Loucy (cell line): Measurements from ENCODE around the gene PCDHGA6.
"Not testable (repeated sequence)": the region's sequence is repeated elsewhere in the genome, so short reads cannot be mapped to it uniquely, and the experiment has no call there.

ENCODE experiments used
- H2AFZ ChIP-seq: fragments of 200-600 bp; sonication (generic); 2 replicates; pipeline ENCODE4 v1.6.0; 2016; ENCODE audit warnings: antibody characterized with exemption, mild to moderate bottlenecking, low read length, moderate library complexity
- H3F3A ChIP-seq: fragments of 200-600 bp; 2 replicates; pipeline ENCODE4 v1.6.0; 2016; ENCODE audit warnings: antibody characterized with exemption, low read depth, mild to moderate bottlenecking
- H3K27me3 ChIP-seq: fragments of 200-600 bp; sonication (generic); 2 replicates; pipeline ENCODE4 v1.6.1; 2014; ENCODE audit warnings: low read length, mild to moderate bottlenecking; ENCODE audit not compliant: insufficient read depth, poor library complexity, severe bottlenecking
- H3K36me3 ChIP-seq: fragments of 200-600 bp; sonication (generic); 2 replicates; pipeline ENCODE4 v1.6.1; 2016; ENCODE audit warnings: low read length; ENCODE audit not compliant: insufficient read depth
- H3K4me1 ChIP-seq: fragments of 200-600 bp; sonication (generic); 2 replicates; pipeline ENCODE4 v1.5.1; 2014; ENCODE audit warnings: low read length, mild to moderate bottlenecking; ENCODE audit not compliant: insufficient read depth, poor library complexity, severe bottlenecking
- H3K4me2 ChIP-seq: fragments of 200-600 bp; sonication (generic); 2 replicates; pipeline ENCODE4 v1.6.0; 2014; ENCODE audit warnings: antibody characterized with exemption, low read length, low read depth, mild to moderate bottlenecking; ENCODE audit not compliant: poor library complexity, severe bottlenecking
- H3K4me3 ChIP-seq: fragments of 200-600 bp; sonication (generic); 2 replicates; pipeline ENCODE4 v1.5.1; 2014; ENCODE audit warnings: low read length, mild to moderate bottlenecking, mixed read lengths; ENCODE audit not compliant: poor library complexity, severe bottlenecking
- H3K79me2 ChIP-seq: fragments of 200-600 bp; sonication (generic); 2 replicates; pipeline ENCODE4 v1.6.1; 2014; ENCODE audit warnings: low read length; ENCODE audit not compliant: insufficient read depth
- H3K9ac ChIP-seq: fragments of 200-600 bp; sonication (generic); 2 replicates; pipeline ENCODE4 v1.6.0; 2014; ENCODE audit warnings: mild to moderate bottlenecking, low read depth, low read length, moderate library complexity; ENCODE audit not compliant: poor library complexity, severe bottlenecking
- H3K9me2 ChIP-seq: fragments of 200-600 bp; sonication (generic); replicated peaks from 2 replicates; pipeline ENCODE4 v1.6.1; 2016; ENCODE audit warnings: low read depth, low read length, mixed read lengths
- H3K9me3 ChIP-seq: fragments of 200-600 bp; sonication (generic); 2 replicates; pipeline ENCODE4 v1.6.1; 2014; ENCODE audit warnings: mild to moderate bottlenecking, antibody characterized with exemption, low read length, low read depth; ENCODE audit not compliant: insufficient read depth
- H4K20me1 ChIP-seq: fragments of 200-600 bp; sonication (generic); 2 replicates; pipeline ENCODE4 v1.6.0; 2014; ENCODE audit warnings: antibody characterized with exemption, low read length, mild to moderate bottlenecking; ENCODE audit not compliant: insufficient read depth, poor library complexity, severe bottlenecking
- CTCF ChIP-seq: fragments of 200-600 bp; sonication (generic); conservative IDR thresholded peaks from 2 replicates; pipeline ENCODE4 v1.5.1; 2014; ENCODE audit warnings: mild to moderate bottlenecking, antibody characterized with exemption, low read length
- EZH2phosphoT487 ChIP-seq: fragments of 200-600 bp; IDR thresholded peaks from 2 replicates; pipeline ENCODE4 v1.6.1; 2018; ENCODE audit warnings: antibody characterized with exemption, mild to moderate bottlenecking, moderate library complexity, borderline replicate concordance

PCDHGA6 gene

GRCh38 chr5:141393267-141393666, 19.6 kb downstream of the PCDHGA6 start:
- TF ChIP-seq EZH2phosphoT487 (no peak), CTCF (no peak)
- Histone ChIP-seq H3F3A (no peaks in the 10 kb centered on the region), H3K4me3 (no peak overlapping the region), H3K4me2 (no peak overlapping the region), H3K79me2 (no peaks in the 10 kb centered on the region), H3K36me3 (no peaks in the 10 kb centered on the region), H3K9ac (no peak overlapping the region), H3K4me1 (no peaks in the 10 kb centered on the region), H3K27me3 (no peaks in the 10 kb centered on the region), H3K9me2 (no peaks in the 10 kb centered on the region), H2AFZ (no peak overlapping the region), H4K20me1 (no peaks in the 10 kb centered on the region), H3K9me3 (no peaks in the 10 kb centered on the region)

- H3K36me3 ChIP-seq, H3K9ac ChIP-seq, H4K20me1 ChIP-seq, H2AFZ ChIP-seq, H3K27me3 ChIP-seq, H3K4me2 ChIP-seq, H3K9me2 ChIP-seq, H3K4me3 ChIP-seq, H3K9me3 ChIP-seq, H3K79me2 ChIP-seq, H3F3A ChIP-seq, H3K4me1 ChIP-seq: not testable (repeated sequence)
Measured at GRCh38 chr5:141394401-141395187, 20.9 kb downstream of the PCDHGA6 start.

GRCh38 chr5:141397756-141398551, 24.3 kb downstream of the PCDHGA6 start, which contains the start of gene PCDHGB5:
TSS of gene PCDHGB5 (plus strand) at chr5:141397947. CDS start at chr5:141398128, 181 bp downstream.
- not testable (repeated sequence) for H3K4me1 ChIP-seq, H3K27me3 ChIP-seq, H3K79me2 ChIP-seq, H3F3A ChIP-seq, H3K9me3 ChIP-seq, H3K4me2 ChIP-seq, H3K4me3 ChIP-seq, H3K9me2 ChIP-seq, H4K20me1 ChIP-seq, H3K36me3 ChIP-seq, H2AFZ ChIP-seq, H3K9ac ChIP-seq
- TF ChIP-seq CTCF = 0 out of 2 replicates have a peak, but pooled peaks have one; percentile 8
